Subcutaneous adipose tissue (tissue), 4 donors: ENCODE data around the gene SCARF2. TPM values are rescaled to one million over a fixed set of nuclear protein-coding genes. Genes with fewer than 3 reads are reported as not detected.

Experiments
- total RNA-seq, 4 donors: library from RNA; depleted of rRNA; stranded (reverse); fragments of >200 nt; gene quantifications; one replicate each; pipeline ENCODE4 v1.1.0, GENCODE V29; 2016
- TF ChIP-seq, protein P1 (sequence below): fragments of 450-650 bp; IDR thresholded peaks from one replicate; pipeline ENCODE4 v1.5.1; 2016; ENCODE audit warnings: low read depth, mild to moderate bottlenecking, control low read depth, antibody characterized with exemption, moderate library complexity

Gene SCARF2
- total RNA-seq, 4 donors from 2014 or later: 2.8 to 15.4 (median 8.1) TPM

DNA sequence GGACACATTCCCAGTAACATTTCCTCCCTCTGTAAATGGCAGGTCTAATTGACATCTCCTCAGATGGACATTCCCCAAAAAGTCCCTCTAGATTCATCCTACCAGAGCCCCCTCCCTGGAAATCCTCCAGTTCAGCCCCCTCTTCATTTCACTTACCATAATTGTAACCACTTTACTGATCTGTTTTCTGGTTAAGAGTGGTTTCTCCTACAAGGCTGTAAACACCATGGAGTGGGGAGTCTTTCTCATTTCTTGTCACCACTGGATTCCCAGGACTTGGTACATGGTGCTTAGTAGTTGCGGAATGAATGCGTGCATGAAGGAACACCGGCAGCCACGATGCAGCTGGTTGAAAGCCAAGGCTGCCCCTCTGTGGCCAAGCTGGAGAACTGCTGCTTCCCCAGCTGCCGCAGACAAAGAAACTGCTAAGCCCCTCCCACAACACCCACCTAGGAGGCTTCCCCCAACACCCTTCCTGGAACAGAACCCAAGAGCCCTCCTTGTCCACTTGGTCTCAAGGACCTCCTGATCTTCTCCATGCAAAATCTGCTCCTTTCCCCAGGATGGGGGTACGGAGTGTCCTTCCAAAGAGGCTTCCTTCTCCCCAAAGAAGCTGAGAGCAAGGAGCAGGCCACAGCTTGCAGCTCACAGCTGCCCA, 18.6 kb upstream of the SCARF2 start:
- TF ChIP-seq, protein P1, sequence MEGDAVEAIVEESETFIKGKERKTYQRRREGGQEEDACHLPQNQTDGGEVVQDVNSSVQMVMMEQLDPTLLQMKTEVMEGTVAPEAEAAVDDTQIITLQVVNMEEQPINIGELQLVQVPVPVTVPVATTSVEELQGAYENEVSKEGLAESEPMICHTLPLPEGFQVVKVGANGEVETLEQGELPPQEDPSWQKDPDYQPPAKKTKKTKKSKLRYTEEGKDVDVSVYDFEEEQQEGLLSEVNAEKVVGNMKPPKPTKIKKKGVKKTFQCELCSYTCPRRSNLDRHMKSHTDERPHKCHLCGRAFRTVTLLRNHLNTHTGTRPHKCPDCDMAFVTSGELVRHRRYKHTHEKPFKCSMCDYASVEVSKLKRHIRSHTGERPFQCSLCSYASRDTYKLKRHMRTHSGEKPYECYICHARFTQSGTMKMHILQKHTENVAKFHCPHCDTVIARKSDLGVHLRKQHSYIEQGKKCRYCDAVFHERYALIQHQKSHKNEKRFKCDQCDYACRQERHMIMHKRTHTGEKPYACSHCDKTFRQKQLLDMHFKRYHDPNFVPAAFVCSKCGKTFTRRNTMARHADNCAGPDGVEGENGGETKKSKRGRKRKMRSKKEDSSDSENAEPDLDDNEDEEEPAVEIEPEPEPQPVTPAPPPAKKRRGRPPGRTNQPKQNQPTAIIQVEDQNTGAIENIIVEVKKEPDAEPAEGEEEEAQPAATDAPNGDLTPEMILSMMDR: no peak

DNA sequence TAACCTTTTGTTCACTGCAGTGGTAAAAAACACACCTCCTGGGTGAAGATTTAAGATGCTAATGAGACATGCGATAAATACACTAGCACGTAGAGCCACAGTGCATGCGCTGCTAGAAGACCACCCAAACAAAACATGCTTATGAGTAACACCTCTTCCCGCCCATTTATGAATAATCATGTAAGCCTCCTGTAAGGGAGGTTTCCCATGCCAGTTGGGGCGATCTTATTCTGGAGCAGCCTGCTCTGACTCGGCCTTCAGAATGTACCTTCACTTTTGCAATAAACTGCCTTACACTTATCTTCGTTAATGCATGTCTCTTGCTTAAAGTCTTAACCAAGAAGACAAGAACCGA, 18.1 kb upstream of the SCARF2 start:
- TF ChIP-seq, protein P1: no peak

DNA sequence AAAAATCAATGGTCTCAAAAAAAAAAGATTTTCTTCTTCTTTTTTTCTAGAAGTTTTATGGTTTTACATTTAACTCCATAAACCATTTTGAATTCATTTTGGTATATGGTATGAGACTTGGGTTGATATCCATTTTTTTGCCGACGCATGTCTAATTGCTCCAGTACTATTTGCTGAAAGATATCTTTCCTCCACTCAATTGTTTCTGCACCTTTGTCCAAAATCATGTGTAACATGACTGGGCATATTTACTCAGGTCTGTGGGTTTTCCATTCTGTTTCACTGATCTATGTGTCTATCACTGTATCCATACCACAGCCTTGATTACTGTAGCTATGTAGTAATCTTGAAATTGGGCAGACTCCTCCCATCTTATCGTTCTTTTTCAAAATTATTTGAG, 15.6 kb upstream of the SCARF2 start:
- TF ChIP-seq, protein P1: no peak

DNA sequence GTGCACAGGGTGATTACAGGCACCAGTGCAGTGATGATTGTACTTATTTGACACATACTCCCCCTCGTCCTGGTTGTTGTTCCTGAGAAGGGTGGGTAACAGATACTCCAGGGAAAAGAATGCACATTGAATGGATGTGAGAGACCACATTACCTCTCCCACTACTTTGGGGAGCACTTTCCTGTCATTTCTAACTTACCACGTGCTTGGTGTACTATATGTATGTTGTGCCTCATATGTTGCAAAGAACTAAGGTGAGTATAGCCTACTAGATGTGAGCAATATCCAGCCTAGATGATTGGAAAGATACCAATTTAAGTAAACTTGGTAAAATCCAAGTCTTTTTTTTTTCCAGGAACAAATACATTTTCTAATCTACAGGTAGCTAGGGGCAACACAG, 14.3 kb upstream of the SCARF2 start:
- TF ChIP-seq, protein P1: no peak

DNA sequence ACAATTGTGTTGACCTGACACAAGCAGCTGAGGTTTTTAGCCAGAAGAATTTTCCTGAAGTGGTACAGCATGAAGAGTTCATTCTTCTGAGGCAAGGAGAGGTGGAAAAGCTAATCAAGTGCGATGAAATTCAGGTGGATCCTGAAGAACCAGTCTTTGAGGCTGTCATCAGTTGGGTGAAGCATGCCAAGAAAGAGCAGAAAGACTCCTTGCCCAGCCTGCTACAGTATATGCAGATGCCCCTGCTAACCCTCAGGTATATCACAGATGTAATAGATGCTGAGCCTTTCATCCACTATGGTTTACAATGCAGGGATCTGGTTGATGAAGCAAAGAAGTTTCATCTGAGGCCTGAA, 12.9 kb upstream of the SCARF2 start:
- TF ChIP-seq, protein P1: no peak

DNA sequence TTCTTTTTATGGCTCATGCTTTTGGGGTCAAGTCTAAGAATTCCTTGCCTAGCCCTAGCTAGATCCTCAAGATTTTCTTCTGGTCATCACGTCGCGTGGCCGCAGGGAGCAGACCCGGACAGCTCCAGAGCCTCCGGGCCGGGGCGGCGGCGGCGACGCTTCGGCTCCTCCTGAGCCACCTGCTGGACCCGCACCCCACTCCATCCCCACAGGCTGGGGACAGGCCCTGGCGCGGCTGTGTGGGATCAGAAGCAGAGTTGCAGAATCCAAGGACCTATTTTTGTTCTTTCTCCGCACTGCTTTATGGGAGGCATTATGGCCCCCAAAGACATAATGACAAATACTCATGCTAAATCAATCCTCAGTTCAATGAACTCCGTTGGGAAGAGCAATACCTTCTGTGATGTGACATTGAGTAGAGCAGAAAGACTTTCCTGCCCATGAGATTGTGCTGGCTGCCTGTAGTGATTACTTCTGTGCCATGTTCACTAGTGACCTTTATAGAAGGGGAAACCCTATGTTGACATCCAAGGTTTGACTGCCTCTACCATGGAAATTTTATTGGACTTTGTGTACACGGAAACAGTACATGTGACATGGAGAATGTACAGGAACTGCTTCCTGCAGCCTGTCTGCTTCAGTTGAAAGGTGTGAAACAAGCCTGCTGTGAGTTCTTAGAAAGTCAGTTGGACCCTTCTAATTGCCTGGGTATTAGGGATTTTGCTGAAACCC, 12.4 kb upstream of the SCARF2 start:
- TF ChIP-seq, protein P1: no peak

DNA sequence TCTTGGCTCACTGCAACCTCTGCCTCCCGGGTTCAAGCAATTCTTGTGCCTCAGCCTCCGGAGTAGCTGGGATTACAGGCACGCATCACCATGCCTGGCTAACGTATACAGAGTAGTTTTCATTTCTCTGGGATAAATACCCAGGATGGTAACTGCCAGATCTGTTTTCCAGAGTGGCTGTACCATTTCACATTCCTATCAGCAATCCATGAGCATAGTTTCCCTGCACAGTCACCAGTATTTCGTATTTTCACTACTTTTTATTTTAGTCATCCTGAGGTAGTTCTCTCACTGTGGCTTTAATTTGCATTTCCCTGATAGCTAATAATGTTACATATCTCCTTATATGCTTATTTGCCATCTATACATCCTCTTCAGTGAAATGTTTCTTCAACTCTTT, 11.0 kb upstream of the SCARF2 start:
- TF ChIP-seq, protein P1: no peak
